ENCODE results near the gene CEACAM8. TPM values are rescaled to one million over a fixed set of nuclear protein-coding genes. Genes with fewer than 3 reads are reported as not detected.
"Not testable (repeated sequence)": the region's sequence is repeated elsewhere in the genome, so short reads cannot be mapped to it uniquely, and the experiment has no call there.

The CEACAM8 gene
- total RNA-seq, 1 donor from 2014 or later: not detected

- no peak for DNase-seq
Measured at GRCh38 chr19:42571116-42571515, 23.6 kb downstream of the CEACAM8 start.

DNA sequence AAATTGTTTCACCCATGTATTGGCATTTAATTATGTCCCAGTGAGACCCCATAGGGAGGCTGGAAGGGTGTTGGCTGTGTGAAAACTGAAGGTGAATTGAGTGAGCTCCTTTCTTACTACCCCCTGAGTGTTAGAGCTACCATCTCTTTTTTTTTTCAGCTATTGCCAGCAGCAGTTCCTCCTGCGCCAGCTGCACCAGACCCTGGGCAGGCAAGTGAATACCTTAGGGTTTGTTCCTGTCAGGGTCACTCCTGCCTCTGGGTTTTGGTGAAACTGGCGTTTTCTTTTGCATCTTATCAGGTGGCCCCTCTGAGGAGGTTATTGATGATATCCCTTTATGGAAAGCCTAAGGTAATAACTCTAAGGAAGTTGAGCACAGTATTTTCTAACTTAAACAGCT lies 25.5 kb downstream of the CEACAM8 start:
- no peak for DNase-seq

- DNase-seq: no peak
Measured at GRCh38 chr19:42568006-42568405, 26.7 kb downstream of the CEACAM8 start.

GRCh38 chr19:42567567-42567966 lies 27.2 kb downstream of the CEACAM8 start:
- DNase-seq: no peak

- DNase-seq: peak; percentile 41
Measured at GRCh38 chr19:42563352-42564210, 31.1 kb downstream of the CEACAM8 start.

- no peak for DNase-seq
Measured at GRCh38 chr19:42561512-42561911, 33.2 kb downstream of the CEACAM8 start.

DNA sequence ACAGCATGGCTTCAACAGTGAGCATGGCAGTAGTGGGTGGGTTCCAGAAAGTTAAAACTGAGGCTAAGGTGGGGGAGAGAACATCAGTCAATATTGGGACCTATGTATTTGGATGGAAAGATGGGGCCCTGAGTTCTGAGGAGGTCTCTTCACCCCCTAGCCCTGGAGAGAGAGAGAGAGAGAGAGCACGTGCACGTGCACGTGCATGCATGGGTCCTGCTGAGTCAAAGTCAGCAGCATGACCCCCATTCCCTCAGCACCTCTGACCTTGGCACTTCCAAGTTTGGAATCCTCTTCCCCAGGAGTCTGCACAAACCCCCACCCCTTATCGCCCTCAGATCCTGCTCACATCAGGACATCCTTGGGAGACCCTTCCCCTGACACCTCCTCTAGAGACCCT lies 34.0 kb downstream of the CEACAM8 start:
- no peak for DNase-seq

GRCh38 chr19:42558450-42559150 lies 36.1 kb downstream of the CEACAM8 start:
- DNase-seq: no peak

DNA sequence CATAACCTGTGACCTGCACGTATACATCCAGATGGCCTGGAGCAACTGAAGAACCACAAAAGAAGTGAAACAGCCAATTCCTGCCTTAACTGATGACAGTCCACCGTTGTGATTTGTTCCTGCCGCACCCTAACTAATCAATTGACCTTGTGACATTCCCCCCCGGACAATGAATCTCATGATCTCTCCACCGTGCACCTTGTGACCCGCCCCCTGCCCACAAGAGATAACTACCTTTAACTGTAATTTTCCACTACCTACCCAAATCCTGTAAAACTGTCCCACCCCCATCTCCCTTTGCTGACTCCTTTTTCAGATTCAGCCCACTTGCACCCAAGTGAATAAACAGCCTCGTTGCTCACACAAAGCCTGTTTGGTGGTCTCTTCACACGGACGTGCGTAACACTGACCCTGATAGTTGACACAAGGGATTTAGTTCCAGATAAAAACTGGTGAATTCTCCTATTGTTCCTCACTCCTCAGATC lies 37.3 kb downstream of the CEACAM8 start:
- not testable (repeated sequence) for DNase-seq

GRCh38 chr19:42555801-42556200 lies 38.9 kb downstream of the CEACAM8 start:
- DNase-seq: no peak

- peak; percentile 14 for DNase-seq
Measured at GRCh38 chr19:42555317-42555716, 39.4 kb downstream of the CEACAM8 start.

DNA sequence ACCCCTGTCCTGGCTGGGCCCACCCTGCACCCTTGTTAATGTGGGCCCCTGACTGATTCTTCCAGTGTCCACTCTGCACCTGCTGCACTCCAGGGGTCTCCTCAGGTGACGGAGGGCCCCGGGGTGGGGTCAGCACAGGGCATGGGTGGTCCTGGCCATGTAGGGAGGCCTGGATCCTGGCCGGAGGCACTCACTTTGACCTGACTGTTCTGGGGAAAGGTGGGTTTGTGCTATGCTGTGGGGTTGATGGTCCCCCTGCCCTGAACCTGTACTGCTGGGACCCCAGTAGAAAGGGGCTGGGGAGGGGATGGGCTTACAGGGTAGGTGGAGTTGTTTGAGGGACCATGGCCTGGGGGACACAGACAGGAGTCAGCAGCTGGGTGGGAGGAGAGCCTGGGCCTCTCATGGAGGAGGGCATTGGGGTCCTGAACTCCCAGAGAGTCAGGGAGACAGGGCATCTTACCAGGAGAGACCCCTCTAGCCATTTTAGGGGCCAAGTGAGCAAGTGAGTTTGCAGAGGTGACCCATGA lies 40.6 kb downstream of the CEACAM8 start:
- DNase-seq: no peak

- no peak for DNase-seq
Measured at GRCh38 chr19:42553292-42554045, 41.3 kb downstream of the CEACAM8 start.

DNA sequence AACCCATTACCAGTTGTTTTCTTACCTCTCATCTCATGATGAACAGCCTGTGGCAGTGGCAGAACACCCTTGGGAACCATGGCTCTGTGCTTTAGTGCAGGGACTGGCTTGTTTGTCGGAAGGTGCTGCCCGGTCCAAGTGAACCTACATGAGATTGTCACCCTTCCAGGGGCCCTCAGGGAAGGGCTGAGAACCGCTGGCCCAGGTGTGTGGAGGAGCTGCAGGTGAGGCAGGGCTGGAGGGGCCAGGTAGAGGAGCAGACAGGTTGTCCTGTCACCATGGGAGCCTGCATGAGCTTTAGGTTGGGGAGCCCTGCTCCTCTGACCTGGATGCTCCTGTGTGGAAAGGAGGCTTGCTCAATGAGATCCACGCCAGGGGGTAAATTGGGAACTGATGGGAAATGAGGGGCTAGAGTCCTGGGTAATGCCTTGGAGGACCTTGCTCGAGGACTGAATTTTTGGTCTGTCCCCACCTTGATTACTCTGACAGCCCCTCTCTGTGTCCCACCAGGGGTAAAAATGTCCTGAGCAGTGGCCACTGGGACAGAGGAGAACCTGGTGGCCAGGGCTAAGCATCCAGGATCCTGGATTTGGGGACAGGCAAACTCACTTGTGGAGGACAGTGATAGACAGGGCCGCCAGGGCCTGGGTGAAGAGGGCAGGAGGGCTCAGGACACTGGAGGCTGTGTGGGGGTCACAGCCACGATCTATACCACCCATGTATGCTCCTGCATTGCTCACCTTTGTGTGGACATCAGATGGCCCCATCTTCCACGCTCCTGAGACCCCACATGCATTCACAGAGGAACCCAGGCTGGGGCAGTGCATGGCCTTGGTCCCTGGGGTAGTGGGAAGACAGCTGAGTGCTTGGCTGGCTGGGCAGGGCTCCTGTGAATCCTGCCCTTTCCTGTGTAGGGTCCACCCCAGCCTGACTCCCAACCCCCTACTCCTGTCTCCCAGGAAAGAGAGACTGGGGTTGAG lies 42.3 kb downstream of the CEACAM8 start:
- no peak for DNase-seq

DNA sequence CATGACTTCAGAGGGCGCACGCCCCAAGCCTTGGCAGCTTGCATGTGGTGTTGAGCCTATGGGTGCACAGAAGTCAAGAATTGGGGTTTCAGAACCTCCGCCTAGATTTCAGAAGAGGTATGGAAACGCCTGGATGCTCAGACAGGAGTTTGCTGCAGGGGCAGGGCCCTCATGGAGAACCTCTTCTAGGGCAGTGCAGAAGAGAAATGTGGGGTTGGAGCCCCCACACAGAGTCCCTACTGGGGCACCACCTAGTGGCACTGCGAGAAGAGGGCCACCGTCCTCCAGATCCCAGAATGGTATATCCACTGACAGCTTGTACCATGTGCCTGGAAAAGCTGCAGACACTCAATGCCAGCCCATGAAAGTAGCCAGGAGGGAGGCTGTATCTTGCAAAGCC lies 44.2 kb downstream of the CEACAM8 start:
- DNase-seq: not testable (repeated sequence)

GRCh38 chr19:42549067-42549466 lies 45.7 kb downstream of the CEACAM8 start:
- DNase-seq: not testable (repeated sequence)

DNA sequence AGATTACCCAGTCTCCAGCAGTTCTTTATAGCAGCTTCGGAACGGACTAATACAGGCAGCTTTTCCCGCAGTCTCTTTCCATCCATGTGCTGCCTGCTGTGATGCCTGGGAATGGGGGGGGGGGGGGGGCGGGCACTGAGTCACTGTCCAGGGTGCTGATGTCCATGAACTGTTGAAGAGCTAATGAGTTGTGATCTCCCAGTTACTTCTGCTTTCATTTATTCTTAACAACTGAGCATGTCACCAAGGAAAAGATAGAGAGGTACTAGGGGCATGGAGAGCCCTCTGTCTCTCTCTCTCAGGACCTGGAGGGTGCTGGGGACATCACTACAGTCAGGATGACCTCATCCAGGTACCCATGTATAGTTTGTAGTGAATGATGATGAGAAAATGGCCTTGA lies 46.2 kb downstream of the CEACAM8 start:
- no peak for DNase-seq

DNA sequence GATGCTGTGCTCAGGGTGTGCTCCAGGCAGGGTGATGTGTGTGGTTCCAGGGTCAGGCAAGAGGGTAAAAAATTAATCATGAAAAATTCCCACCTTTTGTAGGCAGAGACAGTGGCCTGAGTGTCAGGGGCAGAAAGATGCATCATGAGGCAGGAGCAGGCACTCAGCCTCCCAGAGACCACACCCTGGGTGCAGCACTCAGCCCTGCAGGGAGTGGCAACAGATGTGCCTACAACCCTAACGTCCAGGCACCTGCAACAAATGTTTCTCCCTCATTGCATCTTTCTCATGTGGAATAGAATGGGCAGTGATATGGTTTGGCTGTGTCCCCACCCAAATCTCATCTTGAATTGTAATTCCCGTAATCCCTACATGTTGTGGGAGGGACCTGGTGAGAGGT lies 46.8 kb downstream of the CEACAM8 start:
- no peak for DNase-seq

DNA sequence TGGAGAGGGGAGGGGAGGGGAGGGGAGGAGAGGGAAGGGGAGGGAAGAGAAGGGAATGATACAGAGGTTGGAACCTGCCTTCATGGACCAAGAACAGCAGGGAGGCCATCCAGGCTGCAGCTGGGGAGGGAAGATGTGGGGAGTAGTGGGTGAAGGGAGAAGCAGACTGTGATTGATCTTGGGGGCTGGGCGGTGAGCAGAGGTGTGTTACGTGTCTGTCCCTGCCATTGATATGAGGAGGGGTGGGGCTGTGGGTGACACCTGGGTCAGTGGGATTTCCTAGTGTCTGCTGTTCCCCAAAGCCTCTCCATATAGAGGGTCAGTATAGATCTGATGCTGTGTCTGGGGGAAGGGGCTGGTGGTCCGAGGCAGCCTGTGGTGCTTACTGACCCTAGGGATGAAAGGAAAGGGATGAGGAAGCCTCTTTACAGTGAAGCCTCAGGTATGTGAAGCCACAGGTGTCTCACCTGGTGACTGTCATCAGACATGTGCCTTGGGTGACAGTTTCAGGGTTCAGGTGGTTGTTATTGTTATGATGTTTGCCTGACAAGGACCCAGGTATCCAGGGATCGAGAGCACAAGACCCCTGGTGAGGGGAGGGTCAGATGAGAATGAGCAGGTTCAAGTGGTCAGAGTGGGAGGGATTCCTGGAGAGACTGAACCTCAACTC lies 47.8 kb downstream of the CEACAM8 start:
- DNase-seq: no peak

- DNase-seq: no peak
Measured at GRCh38 chr19:42544146-42544545, 50.6 kb downstream of the CEACAM8 start.

DNA sequence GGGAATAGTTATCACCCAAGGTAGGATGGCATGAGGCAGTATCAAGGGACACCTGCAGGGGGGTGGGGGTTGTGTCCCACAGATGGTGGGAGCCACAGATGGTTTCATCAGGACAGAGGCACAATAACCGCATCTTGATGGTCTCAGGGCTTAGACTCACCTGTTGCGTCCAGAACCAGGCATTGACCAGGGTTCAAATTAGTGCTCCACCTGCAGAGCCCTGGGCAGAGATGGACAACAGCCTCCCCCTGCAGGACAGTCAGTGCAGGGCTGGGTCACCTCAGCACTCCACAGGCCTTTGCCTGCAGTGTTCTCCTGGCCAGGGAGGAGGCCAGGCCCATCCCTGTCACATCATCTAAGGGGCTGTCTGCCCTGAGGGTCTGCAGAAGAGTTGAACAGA lies 51.9 kb downstream of the CEACAM8 start:
- no peak for DNase-seq

All from tongue (tissue), 2 donors.